ENCODE measurements around the gene PCSK9.

DNA sequence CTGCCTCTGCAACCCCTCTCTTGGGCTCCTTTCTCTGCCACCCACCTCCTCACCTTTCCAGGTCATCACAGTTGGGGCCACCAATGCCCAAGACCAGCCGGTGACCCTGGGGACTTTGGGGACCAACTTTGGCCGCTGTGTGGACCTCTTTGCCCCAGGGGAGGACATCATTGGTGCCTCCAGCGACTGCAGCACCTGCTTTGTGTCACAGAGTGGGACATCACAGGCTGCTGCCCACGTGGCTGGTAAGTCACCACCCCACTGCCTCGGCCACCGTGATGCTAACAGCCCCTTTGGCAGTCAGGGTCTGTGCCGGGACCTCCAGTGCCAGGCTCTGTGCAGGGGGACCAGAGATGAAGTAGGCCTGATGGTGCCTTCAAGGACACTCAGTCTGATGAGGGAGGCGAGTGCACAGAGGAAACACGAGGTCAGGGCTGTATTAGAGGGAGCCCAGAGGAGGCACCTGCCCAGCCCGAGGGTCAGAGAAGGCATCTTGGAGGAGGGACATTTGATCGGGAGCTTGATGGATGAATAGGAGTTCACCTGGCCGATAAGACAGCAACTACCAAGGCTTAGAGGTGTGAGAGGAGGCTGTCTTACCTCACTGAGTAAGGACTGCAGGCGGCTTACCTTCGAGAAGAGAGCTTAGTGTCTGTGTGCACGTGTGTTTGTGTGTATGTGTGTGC is 18.1 kb downstream of the PCSK9 start:
- no peak for TF ChIP-seq POLR2AphosphoS5 (IDR thresholded peaks at IDR 0.05; ENCODE audit: borderline replicate concordance, low read depth, low read length)
- no peak for TF ChIP-seq EZH2 (IDR thresholded peaks at IDR 0.05)

Measured in SK-N-MC (cell line).